Amygdala (tissue), 56 donors: ENCODE measurements around the gene PHLPP1.

Experiments
- DNase-seq, 56 donors: peaks; one replicate each; lab custom pipeline; 2025; lab: John Stamatoyannopoulos, UW

PHLPP1 gene

DNA sequence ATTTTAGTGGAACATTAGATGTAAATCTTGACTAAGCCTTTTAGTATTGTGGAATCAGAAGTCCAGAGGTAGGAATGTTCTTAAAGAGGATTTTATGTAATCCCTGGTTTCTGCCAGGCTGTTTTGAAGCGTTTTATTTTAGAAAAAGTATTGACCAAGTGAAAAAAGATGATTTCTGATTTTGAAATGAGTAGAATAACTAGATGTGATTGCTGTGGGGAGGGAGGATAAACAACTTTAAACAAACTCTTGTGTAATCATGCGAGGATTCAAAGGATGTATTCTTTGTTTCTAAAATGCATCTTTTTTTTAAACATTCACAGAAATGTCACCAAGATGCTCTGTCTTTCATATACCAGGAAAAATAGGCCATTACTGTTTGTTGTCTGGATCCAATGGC is 53.9 kb downstream of the PHLPP1 start:
- DNase-seq = no peak

DNA sequence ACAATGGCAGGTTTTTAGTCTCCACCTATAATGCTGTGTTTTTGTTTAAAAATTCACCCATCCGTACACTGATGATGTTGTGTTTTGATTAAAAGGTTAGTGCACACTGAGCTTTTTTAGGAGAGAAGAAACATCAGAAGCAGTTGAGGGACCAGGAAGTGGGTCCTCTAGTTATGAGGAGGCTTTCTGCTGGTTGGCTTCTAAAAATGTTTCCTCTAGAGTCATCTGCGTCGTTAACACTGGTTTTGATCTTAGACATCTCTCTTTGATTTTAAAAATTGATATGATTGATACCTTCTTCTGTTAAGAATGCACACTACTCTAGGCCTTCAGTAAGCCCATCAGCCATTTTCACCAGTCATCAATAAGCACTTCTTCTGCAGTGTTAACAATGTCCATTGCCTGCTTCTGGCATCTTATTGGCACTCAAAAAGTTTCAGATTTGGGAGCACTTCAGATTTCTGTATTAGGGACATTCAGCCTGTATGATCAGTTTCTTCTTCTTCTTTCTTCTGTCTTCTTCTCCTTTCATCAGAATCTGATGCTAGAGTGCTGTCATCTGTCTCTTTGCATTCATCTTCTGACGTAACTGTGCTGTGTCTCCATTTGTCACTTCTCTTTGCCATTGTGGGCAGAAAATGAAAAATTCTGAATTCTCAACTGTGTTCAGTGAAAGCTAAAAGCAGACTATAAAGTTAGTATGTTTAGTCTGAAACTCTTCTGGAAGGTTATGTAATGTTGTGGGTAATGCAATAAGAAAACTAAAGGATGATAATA is 56.3 kb downstream of the PHLPP1 start:
- DNase-seq = no peak

DNA sequence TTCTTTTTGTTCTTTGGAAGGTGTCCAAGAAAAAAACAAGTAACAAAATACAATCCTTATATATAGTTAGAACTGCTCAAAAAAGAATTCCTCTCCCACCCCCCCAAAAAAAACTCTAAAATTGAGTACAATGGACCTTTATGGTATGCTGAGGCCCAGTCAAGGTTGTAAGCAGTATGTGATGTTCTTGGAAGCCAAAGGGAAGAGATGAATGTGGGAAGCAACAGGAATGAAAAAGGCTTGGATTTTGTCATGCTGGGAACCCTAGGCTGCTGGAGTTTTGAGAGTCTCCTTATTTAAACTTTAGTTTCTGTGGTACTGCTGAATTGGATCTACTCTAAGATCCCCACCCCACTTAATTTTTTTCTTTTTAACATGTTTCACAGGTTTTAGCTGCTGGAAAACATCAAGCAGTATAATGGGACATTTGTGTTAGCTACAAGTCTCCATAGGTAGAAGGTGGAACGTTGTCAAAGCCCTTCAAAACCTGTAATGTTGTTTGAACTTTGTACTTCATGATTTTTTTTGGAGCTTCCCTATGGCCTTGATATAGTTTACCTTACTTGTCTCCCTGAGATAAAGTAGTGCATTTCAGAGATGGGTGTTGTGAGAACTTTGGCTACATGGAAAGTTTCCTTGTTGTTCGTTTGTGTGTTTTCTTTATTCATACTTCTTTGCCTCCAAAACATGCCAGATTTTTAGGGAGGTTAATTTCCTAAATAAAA is 57.7 kb downstream of the PHLPP1 start:
- no peak for DNase-seq

DNA sequence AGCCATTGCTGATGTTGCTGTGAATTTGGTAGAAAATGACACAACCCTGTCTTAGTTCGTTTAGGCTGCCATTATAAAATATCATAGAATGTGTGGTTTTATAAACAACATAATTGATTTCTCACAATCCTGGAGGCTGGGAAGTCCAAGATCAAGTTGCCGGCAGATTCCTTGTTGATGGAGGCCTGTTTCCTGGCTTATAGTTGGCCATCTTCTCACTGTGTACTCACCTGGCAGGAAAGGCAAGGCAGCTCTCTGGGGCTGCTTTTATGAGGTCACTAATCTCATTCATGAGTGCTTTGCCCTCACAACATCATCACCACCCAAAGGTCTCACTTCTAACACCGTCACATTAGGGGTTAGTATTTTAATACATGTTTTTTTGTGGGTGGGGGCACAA is 58.4 kb downstream of the PHLPP1 start:
- no peak for DNase-seq

DNA sequence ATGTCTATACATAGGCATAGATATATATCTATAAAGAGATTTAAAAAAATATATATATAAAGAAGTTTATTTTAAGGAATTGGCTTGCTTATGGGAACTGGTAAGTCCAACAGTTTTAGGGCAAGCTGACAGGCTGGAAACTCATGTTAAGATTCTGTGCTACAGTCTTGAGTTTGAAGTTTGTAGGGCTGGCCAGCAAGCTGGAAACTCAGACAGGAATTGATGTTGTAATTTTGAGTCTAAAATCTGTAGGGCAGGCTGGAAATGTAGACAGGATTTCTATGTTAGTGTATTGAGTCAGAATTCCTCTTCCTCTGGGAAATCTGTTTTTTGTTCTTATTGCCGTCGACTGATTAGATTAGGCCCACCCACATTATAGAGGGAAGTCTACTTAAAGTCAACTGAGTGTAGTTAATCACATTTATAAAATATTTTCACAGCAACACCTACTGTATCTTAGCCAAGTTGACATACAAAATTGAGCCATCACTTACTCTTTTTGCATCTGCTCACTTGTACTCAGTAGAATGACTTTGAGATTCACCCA is 60.8 kb downstream of the PHLPP1 start:
- no peak for DNase-seq

DNA sequence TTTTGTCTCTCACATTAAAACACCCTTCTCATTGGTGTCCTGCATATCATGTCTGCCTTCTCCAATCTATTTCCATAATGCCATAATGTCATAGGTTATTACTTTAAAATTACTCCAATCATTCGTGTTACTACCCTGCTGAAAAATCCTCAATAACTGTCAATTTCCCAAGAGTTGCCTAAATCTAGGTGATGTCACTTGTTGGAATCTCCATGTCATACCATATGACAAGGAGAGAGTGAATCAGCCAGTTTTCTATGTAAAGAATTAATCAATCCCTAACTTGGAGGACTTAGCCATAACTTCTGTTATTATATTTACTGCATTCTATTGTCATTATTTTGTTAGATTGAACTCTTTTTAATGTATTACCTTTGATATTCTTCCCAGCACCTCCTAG is 62.5 kb downstream of the PHLPP1 start:
- DNase-seq = no peak

DNA sequence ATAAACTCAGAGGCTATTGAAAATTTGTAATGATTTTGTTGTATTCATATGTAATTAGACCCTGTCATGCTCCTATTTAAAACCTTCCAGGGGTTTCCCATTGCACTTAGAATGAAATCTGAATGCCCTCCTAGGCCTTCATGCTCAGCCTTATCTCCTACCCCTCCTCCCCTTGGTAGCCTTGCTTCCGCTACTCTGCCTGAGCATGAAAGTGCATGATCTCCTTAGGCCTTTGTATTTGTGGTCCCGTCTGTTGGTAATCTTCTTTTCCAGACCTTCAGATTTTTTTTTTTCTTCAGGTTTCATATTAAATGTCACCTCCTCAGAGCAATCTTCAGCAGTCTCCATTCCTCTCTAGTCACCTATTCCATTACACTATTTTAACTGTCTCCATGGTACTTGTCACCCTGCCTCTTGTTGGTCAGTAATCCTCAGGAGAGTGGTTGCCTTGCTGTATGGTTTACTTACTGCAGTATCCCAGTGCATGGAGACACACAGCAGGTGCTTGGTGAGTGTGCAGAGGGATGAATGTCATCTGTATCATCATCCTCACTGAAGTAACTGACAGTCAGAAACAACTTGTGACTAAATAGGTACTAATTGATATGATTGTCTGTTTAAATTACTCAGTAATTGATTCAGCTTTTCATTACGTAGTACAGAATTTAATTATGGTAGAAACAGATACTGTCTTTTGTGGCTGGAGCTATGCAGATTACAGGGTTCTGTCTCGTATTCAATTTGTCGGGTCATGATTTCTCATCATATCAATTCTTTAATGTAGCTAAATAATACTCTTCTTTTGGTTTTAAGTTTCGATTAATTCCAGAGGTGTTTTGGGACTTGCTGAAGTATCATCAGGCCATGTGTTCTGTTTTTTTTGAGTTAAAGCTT is 63.9 kb downstream of the PHLPP1 start:
- DNase-seq = no peak

DNA sequence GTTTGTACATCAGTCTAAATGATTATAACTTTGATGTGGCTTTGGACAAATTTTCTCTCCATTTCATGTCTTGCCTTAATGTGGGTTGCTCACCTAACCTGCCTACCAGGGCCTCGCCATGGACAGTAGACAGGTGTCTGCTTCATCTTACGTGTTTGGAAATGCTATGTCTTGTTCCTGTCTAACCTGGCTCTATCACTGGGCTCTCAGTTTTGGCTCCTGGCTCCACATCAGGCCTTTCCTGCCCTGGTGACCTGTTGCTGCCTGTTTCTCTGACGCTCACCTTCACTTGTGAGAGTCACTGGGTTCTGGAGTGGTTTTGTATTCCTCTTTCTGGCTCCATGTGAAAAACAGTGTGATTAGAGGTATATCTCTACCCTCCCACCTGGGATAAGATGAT is 65.9 kb downstream of the PHLPP1 start:
- DNase-seq = no peak

DNA sequence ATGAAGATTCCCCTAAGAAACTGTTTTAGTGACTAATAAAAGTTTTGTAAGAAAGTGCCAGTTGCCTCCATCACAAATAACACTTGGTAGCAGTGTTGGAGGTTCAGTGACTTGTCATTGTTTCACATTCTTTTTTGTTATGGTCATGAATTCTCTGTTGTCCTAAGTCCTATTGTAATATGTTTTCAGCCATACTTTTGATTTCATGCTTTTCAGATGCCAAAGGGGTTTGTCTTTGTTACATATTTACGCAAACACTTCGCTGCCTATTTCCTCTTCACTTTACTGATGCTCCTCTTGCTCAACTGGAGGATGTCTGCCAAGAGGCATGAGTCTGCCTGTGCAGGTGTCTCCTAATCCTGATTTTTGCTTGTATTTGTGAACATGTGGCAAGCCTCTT is 66.6 kb downstream of the PHLPP1 start:
- DNase-seq = no peak

DNA sequence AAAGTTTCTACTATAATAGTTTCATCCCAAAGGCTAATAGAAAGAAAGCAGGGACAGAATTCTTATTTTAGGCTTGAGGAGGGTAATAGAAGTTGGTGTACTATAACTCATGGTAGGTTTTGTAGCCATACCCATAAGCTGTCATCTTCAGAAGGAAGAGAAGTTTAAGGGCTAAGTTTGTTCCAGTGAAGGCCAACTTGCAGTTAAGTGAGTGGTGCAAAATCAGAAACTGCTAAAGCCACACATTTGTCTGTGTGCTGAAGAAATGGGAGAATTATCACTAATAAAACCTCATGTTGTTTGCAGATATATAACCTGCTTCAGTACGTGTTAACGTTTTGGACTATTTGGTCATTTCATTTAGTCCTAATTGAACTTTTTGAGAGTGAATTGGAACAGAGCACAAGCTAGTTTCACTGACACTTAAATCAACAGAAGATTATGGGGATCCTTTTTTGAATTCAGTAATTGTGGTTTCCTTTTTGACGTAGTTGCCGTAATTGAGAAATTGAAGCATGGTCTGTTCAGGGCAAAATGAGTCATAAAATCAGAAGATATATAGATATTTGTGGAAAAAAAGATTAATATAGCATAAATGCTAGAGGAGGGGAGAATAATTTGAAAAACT is 69.1 kb downstream of the PHLPP1 start:
- no peak for DNase-seq

DNA sequence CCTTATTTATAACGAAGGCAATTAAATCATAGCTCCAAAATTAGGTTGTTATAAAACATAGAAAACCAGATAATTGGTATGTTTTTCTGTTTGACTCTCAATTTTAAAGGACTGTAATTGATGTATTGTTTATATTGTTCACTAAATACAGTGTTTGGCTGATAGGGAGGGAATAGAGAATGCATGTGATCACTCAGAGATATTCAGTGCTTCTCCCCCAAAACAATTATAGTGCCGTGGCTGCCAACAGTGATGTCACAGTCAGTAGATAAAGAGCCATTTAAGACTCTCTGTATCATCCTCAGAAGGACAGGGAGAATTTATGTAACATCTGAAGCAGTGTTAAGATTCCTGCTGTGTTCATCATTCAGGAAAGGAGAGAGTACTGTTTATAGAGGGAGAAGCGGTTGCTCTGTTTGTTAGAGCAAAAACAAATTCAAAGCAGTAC is 69.6 kb downstream of the PHLPP1 start:
- DNase-seq = peak in 34 of 56 donors; percentile 6 to 84 (median 42)

DNA sequence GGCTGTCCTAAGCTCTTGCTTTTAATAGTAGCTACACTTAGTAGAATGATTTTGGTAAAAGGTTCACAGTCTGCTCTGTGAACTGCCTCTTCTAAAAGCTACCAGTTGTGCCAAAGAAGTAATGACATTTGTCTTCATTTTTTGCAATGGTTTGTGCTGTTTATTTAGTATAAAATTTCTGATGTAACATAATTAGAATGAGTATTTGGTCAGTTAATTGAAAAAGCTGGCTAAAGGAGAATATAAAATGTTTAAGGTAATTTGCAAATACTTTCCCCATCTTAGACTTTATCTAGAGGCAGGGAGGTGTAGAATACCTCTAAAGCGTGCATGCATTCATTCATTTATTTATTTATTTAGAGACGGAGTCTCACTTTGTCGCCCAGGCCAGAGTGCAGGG is 71.3 kb downstream of the PHLPP1 start:
- DNase-seq = no peak

DNA sequence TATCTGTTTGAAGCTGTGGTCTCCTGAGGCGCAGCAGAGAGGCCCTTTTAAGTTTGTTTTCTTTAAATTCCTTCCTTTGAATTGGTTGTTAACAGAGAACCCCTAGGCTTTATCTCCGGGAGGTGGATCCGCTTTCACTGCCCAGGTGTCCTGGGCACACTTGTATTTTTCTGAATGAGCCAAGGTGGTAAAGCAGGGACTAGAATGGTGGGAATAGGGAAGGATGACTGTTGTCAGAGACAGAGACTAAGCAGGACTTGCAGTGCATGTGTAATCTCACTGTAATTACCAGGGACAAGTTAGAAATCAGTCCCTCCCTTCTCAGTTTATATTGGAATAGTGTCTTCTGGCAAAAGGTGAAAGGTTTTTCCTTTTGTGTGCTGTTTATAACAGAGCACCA is 72.8 kb downstream of the PHLPP1 start:
- no peak for DNase-seq

DNA sequence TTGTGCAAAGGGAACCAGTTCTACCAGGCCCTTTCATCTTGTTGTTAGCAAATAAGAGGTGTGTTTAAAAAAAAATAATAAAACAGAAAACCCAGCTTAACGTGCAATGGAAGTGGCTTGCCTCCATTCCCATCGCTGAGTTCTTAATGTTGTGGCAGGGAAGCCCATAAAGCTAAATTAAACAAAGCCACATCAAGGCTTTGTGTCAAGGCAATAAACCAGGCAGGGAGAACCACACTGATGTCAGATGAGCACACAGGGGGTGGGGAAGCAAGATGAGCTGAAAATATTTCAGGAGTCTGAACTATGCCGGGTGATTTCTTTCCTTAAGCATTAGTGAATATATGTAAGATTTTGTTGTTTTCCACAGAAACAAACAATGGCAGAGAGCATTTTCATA is 73.5 kb downstream of the PHLPP1 start:
- DNase-seq = no peak

DNA sequence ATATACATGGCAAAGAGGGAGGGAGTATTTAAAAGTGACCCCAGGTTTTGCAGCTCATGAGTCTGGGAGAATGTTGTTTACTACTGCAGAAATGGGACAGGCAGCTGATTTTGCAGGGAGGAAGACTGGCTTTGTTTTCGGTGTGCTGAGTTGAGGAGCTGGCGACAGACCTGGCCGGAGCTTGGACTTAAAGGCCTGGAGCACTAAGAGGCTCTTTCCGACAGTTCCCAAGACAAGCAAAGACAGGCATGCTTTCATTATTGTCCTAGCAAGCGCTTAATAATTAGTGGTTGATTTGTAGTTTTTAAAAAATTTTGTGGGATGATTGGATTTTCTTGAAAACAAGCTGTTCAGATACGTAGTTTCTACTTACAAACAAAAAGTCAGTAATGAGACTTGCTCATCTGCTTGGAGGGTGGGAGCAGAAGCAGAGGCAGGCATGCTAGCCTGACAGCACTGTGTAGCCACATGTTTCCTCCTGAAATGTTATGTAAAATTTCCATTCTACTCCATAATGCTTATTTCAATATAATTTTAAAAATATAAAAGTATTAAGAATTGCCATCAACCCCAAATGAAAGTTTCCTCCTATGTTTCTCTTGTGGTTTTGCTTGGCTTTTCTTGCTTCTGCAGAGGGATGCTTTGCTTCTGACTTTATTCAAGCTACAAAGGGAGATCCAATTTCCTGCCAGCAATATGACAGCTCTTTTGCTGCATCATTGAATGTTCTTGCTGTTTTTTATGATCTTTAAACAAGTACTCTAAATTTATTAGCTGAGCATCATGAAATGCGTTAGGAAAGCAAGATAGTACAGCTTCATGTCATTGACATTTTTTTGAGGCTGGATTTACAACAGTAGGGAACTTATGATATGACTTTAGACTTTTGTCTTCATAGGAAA is 75.8 kb downstream of the PHLPP1 start:
- DNase-seq = peak in 17 of 56 donors; percentile 3 to 55 (median 31)

DNA sequence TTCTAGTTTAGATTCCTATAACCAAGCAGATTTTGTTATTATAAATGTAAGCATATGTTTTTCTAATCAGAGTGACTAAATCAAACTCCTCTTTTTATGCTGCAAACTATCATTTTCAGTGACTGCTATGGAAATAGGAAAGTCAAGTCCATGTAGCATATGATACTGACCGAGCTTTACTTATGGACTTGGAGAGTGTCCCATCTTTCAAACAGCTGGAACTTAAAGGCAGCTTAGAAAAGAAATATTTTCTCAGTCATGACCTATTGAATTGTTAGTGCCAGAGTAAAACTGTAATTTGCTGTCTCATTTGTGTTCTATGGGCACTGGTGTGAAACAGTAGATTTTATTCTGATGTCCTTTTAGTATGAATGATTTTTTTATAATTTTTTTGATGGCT is 76.7 kb downstream of the PHLPP1 start:
- DNase-seq = no peak

DNA sequence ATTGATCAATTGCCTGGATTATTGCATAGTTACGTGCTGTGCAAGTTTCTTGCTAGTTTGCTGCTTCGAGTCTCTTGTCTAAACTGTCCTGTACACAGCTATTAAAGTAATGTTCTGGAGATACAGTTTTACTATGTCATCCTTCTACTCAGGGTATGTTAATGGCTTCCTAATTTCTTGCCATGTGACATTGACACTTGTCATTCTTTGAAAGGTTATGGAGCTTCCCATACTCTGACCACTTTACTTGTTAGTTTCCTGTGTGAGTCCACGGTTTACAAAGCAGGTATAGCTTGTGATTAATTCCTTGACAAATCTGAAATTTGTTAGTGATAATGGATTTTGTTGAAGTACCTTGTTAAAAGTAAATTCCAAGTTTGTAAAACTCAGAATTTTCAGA is 80.5 kb downstream of the PHLPP1 start:
- no peak for DNase-seq

DNA sequence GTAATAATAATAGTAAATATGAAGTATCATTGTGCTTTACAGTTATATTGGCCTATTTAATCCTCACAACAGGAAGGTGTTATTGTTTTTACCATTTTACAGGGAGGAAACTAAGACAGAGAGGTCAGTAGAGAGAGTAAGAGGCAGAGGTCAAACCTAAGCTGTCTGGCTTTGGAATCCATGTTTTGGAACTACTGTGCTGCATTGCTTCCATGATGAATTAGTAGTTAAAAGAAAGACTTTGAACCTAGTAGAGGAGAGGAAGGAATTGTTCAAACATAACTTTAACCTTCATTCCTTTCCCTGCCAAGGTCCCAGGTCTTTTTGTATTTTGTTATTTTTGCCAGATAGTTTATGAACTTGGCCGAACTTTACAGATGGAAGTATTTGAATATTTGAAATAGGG is 80.9 kb downstream of the PHLPP1 start:
- DNase-seq = no peak

DNA sequence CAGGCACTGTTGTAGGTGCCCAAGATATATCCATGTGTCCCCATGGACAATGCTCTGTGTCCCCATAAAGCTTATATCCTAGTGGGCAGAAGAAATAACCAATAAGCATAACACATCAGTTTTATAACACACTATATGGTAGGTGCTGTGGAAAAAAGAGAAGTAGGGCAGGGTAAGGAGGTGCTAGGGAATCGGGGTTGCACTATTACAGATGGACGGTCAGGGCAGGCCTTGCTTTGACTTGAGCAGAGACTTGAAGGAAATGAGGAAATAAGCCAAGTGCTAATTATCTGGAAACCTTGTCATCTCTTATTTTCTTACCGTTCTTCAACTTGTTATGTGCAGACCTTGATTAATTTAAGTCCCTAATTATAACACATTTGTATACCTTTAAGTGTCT is 82.0 kb downstream of the PHLPP1 start:
- no peak for DNase-seq
